CD4-positive, alpha-beta memory T cell (primary cell): ENCODE measurements around the gene DCBLD1. TPM values are rescaled to one million over a fixed set of nuclear protein-coding genes. Genes with fewer than 3 reads are reported as not detected.
"Not testable (repeated sequence)": the region's sequence is repeated elsewhere in the genome, so short reads cannot be mapped to it uniquely, and the experiment has no call there.

Source experiments
- CTCF ChIA-PET: fragments of 350-600 bp; sonication (Branson Sonifier 250); formaldehyde crosslinking; loops from one replicate; lab custom pipeline; 2021; ENCODE audit warnings: inconsistent platforms; ENCODE audit not compliant: partially characterized antibody; lab: Charles Lee
- POLR2A ChIA-PET: fragments of 350-600 bp; sonication (Branson Sonifier 250); formaldehyde crosslinking; loops from one replicate; lab custom pipeline; 2021; ENCODE audit not compliant: partially characterized antibody; lab: Charles Lee
- DNase-seq, 5 donors: peaks; one replicate each; pipeline versions ENCODE4 v3.0.0 to v3.0.0-alpha.2; 2020 to 2022; ENCODE audit warnings: mixed read lengths in 1 of 5
- H3K27ac ChIP-seq: one replicate; pipeline ENCODE4 v1.7.0; 2013; ENCODE audit warnings: low read depth, low read length
- H3K27me3 ChIP-seq: 2 replicates; pipeline ENCODE4 v1.7.0; 2013; ENCODE audit warnings: mild to moderate bottlenecking, low read length, moderate library complexity; ENCODE audit not compliant: insufficient read depth
- H3K36me3 ChIP-seq: 2 replicates; pipeline ENCODE4 v1.7.0; 2013; ENCODE audit warnings: mild to moderate bottlenecking, low read length, moderate library complexity; ENCODE audit not compliant: insufficient read depth
- H3K4me1 ChIP-seq: 2 replicates; pipeline ENCODE4 v1.7.0; 2013; ENCODE audit warnings: mild to moderate bottlenecking, low read length, moderate library complexity; ENCODE audit not compliant: insufficient read depth
- H3K4me3 ChIP-seq, 2 donors: one replicate each; pipeline ENCODE4 v1.7.0; 2013; ENCODE audit warnings: low read length in 2 of 2, mild to moderate bottlenecking in 1 of 2
- H3K9me3 ChIP-seq, 2 donors: one replicate each; pipeline ENCODE4 v1.7.0; 2013; ENCODE audit warnings: low read length in 2 of 2, control low read depth in 1 of 2; ENCODE audit not compliant: control insufficient read depth in 1 of 2
- H3K27ac Mint-ChIP-seq, 7 donors: one replicate each; pipeline ENCODE4 v1.8.0; 2020 to 2021; ENCODE audit warnings: mixed read lengths in 7 of 7, mild to moderate bottlenecking in 6 of 7, inconsistent platforms in 3 of 7, moderate library complexity in 3 of 7
- H3K27me3 Mint-ChIP-seq, 2 donors: one replicate each; pipeline ENCODE4 v1.8.0; 2020 to 2021; ENCODE audit warnings: mixed read lengths in 2 of 2
- H3K36me3 Mint-ChIP-seq, 2 donors: one replicate each; pipeline ENCODE4 v1.8.0; 2020 to 2021; ENCODE audit warnings: mixed read lengths in 2 of 2, inconsistent platforms in 1 of 2, mild to moderate bottlenecking in 1 of 2
- H3K4me1 Mint-ChIP-seq, 4 donors: one replicate each; pipeline ENCODE4 v1.8.0; 2020 to 2021; ENCODE audit warnings: mixed read lengths in 4 of 4, mild to moderate bottlenecking in 1 of 4
- H3K4me3 Mint-ChIP-seq, 8 donors: one replicate each; pipeline ENCODE4 v1.8.0; 2020 to 2021; ENCODE audit warnings: mixed read lengths in 8 of 8, mild to moderate bottlenecking in 7 of 8, moderate library complexity in 6 of 8, inconsistent platforms in 3 of 8
- H3K9me3 Mint-ChIP-seq, 8 donors: one replicate each; pipeline ENCODE4 v1.8.0; 2020 to 2021; ENCODE audit warnings: mixed read lengths in 8 of 8, mild to moderate bottlenecking in 5 of 8, inconsistent platforms in 3 of 8, moderate library complexity in 1 of 8
- intact Hi-C: fragments of 100-400 bp; cut with micrococcal nuclease; formaldehyde crosslinking; loops from one replicate; pipeline ENCODE4 v1.15.1; 2023
- polyA plus RNA-seq, 2 donors: library from polyadenylated mRNA; unstranded; fragments of 300-500 nt; fragmentation: Illumina TruSeq; gene quantifications; one replicate each; pipeline ENCODE4 v1.2.3, GENCODE V29; 2021
- total RNA-seq, 2 experiments: library from RNA; stranded (reverse); gene quantifications; one replicate each; pipeline ENCODE4 v1.2.3, GENCODE V29; 2021

The DCBLD1 gene
- total and polyA plus RNA-seq, 4 experiments from 2014 or later = 1.4 to 9.7 (median 5.6) TPM

DNA sequence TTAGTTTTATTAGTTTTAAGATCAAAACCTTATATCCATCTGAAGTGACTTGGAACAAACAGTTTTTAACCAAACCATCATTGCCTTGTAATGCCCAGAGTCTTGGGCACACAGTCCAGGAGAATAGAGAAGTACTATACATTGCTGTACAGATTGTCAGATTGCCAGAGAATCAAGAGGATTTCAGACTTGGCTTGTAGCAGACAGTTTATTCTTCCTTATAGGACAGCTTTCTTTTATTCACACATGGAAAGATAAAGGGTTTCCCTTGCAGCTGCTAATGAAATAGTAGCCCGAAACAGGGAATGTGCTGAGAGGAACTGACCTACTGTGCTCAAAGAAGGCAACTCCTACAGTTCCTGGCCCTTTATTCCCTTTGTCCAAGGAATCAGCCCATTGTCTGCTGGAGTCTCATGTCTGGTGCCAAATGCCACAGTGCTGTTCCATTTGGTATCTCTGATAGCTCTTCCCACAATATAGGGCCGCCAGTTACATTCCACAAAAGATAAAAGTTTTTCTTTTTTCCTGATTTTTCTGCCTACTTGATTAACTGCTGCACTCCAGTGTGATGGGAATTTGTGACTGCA is 30.6 kb downstream of the DCBLD1 start:
- DNase-seq = no peak
- H3K27ac ChIP-seq = no peak overlapping the region
- H3K9me3 ChIP-seq = no peaks in the 10 kb centered on the region
- ChIA-PET CTCF (no interaction called here), POLR2A (no interaction called here)
- intact Hi-C loops = no loop called here
- H3K4me3 ChIP-seq = no peak overlapping the region
- no peak overlapping the region for H3K27ac Mint-ChIP-seq
- H3K4me1 ChIP-seq = no peaks in the 10 kb centered on the region
- no peaks in the 10 kb centered on the region for H3K9me3 Mint-ChIP-seq
- H3K27me3 Mint-ChIP-seq = peaks cover 0 to 2% of the 10 kb centered on the region in 2 donors
- H3K36me3 Mint-ChIP-seq = no peaks in the 10 kb centered on the region
- H3K4me3 Mint-ChIP-seq = no peak overlapping the region
- H3K36me3 ChIP-seq = no peaks in the 10 kb centered on the region
- H3K27me3 ChIP-seq = no peaks in the 10 kb centered on the region
- H3K4me1 Mint-ChIP-seq = peaks cover 0 to 1% (median 0%) of the 10 kb centered on the region in 4 donors

DNA sequence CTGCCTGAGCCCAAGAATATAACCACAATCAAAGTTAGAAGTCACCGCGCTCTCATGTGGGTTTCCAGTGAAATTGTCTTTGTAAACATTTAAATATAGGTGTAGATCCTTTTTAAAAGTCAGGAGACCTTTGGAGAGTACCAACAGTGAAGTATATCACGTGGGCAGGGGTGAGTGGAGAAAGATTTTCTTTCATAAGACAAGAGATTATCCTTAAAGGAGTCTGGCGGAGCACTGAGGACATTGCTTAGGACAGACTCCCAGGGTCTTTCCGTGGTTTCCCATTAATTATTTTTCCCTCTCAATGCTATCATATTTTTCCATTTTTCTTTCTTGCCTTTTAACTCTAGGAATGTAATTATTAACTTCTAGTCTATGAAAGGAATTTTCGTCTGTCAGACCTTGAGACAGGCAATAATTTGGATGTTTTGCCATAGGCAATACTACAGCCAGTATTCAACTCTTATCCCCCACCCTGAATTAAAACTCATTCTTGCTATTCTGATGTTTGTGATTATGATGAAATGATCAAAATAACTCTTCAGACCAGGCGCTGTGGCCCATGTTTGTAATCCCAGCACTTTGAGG is 31.4 kb downstream of the DCBLD1 start:
- no peak overlapping the region for H3K4me3 Mint-ChIP-seq
- Histone ChIP-seq H3K27me3 (no peaks in the 10 kb centered on the region), H3K27ac (no peak overlapping the region), H3K4me3 (no peak overlapping the region), H3K9me3 (no peaks in the 10 kb centered on the region), H3K4me1 (no peaks in the 10 kb centered on the region), H3K36me3 (no peaks in the 10 kb centered on the region)
- H3K4me1 Mint-ChIP-seq = peaks cover 0 to 1% (median 0%) of the 10 kb centered on the region in 4 donors
- intact Hi-C loops = no loop called here
- DNase-seq = no peak
- H3K36me3 Mint-ChIP-seq = no peaks in the 10 kb centered on the region
- peaks cover 0 to 2% of the 10 kb centered on the region in 2 donors for H3K27me3 Mint-ChIP-seq
- CTCF ChIA-PET = no interaction called here
- POLR2A ChIA-PET = no interaction called here
- no peaks in the 10 kb centered on the region for H3K9me3 Mint-ChIP-seq
- H3K27ac Mint-ChIP-seq = no peak overlapping the region

DNA sequence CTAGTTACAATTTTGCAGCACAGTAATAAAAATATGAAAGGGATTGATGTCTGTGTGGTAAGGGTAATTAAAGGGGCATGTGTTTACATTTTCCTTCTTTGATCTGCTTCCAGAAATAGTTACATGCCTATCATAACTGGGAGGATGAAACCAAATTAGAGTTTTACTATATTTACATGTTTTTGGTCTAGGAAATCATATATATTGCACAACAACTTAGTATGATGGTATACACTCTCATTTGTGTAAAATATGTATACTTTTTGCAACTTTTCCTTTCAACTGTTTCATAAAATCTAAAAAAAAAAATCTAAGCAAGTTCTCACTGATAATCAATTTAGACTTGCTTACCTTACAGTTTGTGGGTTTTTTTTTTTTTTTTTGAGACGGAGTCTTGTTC is 32.2 kb downstream of the DCBLD1 start:
- intact Hi-C loops = no loop called here
- Histone ChIP-seq H3K9me3 (no peaks in the 10 kb centered on the region), H3K36me3 (no peaks in the 10 kb centered on the region), H3K4me1 (no peaks in the 10 kb centered on the region), H3K27ac (no peak overlapping the region), H3K27me3 (no peaks in the 10 kb centered on the region), H3K4me3 (no peak overlapping the region)
- CTCF ChIA-PET = no interaction called here
- H3K36me3 Mint-ChIP-seq = no peaks in the 10 kb centered on the region
- peaks cover 0 to 1% (median 0%) of the 10 kb centered on the region in 4 donors for H3K4me1 Mint-ChIP-seq
- POLR2A ChIA-PET = no interaction called here
- no peak for DNase-seq
- peaks cover 0 to 2% of the 10 kb centered on the region in 2 donors for H3K27me3 Mint-ChIP-seq
- no peak overlapping the region for H3K4me3 Mint-ChIP-seq
- H3K9me3 Mint-ChIP-seq = no peaks in the 10 kb centered on the region
- no peak overlapping the region for H3K27ac Mint-ChIP-seq

DNA sequence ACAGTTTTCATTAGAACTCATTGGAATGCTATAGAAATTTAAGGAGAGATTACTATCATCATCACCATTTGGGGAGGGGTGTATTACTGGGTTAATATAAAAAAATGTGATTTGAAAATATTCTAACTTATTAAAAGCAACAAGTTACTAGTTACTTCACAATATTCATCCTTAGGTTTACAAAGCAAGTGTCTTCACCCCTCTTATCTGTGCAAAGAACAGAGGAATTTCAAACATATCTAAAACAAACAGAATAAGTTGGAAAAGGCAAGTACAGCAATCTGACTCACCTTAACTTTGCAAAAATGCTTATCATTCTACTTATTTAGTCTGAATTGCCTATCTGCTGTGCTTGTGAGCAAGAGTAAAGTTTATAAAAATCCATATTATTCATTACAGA is 32.9 kb downstream of the DCBLD1 start:
- no peaks in the 10 kb centered on the region for H3K36me3 ChIP-seq
- ChIA-PET POLR2A (no interaction called here), CTCF (no interaction called here)
- H3K9me3 ChIP-seq = no peaks in the 10 kb centered on the region
- no peaks in the 10 kb centered on the region for H3K36me3 Mint-ChIP-seq
- H3K27ac ChIP-seq = no peak overlapping the region
- no peak overlapping the region for H3K27ac Mint-ChIP-seq
- H3K27me3 Mint-ChIP-seq = no peaks in the 10 kb centered on the region
- no peaks in the 10 kb centered on the region for H3K4me1 ChIP-seq
- no peak overlapping the region for H3K4me3 Mint-ChIP-seq
- H3K4me1 Mint-ChIP-seq = peaks cover 0 to 1% (median 0%) of the 10 kb centered on the region in 4 donors
- intact Hi-C loops = no loop called here
- H3K9me3 Mint-ChIP-seq = no peaks in the 10 kb centered on the region
- H3K27me3 ChIP-seq = no peaks in the 10 kb centered on the region
- no peak overlapping the region for H3K4me3 ChIP-seq
- DNase-seq = no peak

DNA sequence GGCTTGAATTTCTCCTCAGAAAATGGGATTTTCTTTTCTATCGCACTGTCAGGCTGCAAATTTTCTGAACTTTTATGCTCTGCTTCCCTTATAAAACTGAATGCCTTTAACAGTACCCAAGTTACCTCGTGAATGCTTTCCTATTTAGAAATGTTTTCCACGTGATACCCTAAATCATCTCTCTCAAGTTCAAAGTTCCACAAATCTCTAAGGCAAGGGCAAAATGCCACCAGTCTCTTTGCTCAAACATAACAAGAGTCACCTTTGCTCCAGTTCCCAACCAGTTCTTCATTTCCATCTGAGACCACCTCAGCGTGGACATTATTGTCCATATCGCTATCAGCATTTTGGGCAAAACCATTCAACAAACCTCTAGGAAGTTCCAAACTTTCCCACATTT is 35.5 kb downstream of the DCBLD1 start:
- H3K4me3 ChIP-seq, H3K36me3 ChIP-seq, H3K9me3 Mint-ChIP-seq, DNase-seq, CTCF ChIA-PET, H3K27ac ChIP-seq, POLR2A ChIA-PET, H3K9me3 ChIP-seq, H3K27me3 ChIP-seq, H3K4me1 ChIP-seq, H3K36me3 Mint-ChIP-seq, H3K27ac Mint-ChIP-seq, H3K4me3 Mint-ChIP-seq, intact Hi-C loops, H3K4me1 Mint-ChIP-seq, H3K27me3 Mint-ChIP-seq: not testable (repeated sequence)

DNA sequence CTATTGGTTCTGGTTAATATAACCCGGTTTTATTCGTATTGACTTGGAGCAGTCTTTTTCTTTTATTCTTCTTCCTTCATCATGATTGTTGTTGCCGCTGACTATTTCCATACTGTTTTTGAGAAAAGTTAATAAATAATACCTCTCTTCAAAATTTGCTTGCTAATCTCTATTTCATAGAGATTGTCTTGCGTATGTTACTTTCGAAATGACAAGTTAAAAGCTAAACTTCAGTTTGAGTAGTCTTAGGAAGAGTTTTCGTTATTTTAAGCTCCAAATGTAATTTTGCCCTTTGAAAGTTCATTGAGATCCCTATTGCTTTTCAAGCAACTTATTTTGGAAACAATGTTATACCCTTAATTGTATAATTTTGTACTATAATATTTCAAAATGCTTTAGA is 36.4 kb downstream of the DCBLD1 start:
- Mint-ChIP-seq H3K27ac (no peak overlapping the region), H3K27me3 (no peaks in the 10 kb centered on the region), H3K4me1 (peaks cover 0 to 1% (median 0%) of the 10 kb centered on the region in 4 donors), H3K9me3 (no peaks in the 10 kb centered on the region), H3K36me3 (no peaks in the 10 kb centered on the region), H3K4me3 (no peak overlapping the region)
- DNase-seq = no peak
- no peak overlapping the region for H3K4me3 ChIP-seq
- H3K27me3 ChIP-seq = no peaks in the 10 kb centered on the region
- ChIA-PET CTCF (interaction anchor here (1.2 kb wide), 1 partner anchor 69 kb away, joined by 3 read pairs; no protein-coding TSS in a partner anchor), POLR2A (no interaction called here)
- no peaks in the 10 kb centered on the region for H3K4me1 ChIP-seq
- no peak overlapping the region for H3K27ac ChIP-seq
- intact Hi-C loops = no loop called here
- no peaks in the 10 kb centered on the region for H3K9me3 ChIP-seq
- no peaks in the 10 kb centered on the region for H3K36me3 ChIP-seq

DNA sequence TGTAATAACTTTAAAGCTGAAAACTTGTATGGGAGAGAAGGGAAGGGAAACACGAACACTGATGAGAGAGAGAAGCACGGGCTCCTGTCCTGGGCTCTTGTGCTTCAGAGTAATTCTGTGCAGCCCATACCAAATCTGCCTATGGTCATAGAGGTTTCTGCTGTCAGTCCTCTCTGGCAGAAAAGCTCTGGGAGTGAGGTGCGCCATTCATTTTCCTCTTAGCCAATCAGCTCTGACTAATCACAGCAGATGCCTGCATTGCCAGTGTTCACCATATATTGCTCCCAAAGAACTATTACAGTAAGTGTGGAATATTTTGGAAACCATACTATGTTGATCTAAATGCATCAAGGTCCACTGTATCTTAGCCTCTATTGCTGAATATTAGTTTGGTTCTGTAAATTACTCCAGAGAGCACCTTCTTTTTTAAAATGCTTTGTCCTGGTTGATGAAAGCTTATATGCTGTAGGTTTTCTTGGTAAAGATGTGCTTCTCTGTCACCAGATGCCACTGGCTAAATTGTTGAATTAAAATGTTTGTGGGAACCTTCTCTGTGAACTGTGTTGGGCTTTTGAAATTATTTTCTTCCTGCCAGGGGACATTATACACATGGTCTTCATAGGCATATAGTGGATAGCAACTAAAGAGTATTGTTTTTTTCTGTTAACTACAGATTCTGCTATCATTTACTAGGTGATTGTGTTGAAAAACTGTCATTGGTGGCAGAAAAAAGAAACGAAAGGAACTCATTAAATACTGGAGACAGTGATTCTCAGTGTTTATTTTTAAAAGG is 38.3 kb downstream of the DCBLD1 start:
- no peaks in the 10 kb centered on the region for H3K27me3 Mint-ChIP-seq
- no peaks in the 10 kb centered on the region for H3K36me3 Mint-ChIP-seq
- Histone ChIP-seq H3K9me3 (no peaks in the 10 kb centered on the region), H3K4me1 (no peaks in the 10 kb centered on the region), H3K27ac (no peak overlapping the region), H3K4me3 (no peak overlapping the region), H3K36me3 (no peaks in the 10 kb centered on the region), H3K27me3 (no peaks in the 10 kb centered on the region)
- POLR2A ChIA-PET = no interaction called here
- H3K9me3 Mint-ChIP-seq = no peaks in the 10 kb centered on the region
- intact Hi-C loops = no loop called here
- peaks cover 0 to 1% (median 0%) of the 10 kb centered on the region in 4 donors for H3K4me1 Mint-ChIP-seq
- H3K27ac Mint-ChIP-seq = no peak overlapping the region
- no peak for DNase-seq
- CTCF ChIA-PET = interaction anchor here (1.3 kb wide), 1 partner anchor 71 kb away, joined by 6 read pairs; no protein-coding TSS in a partner anchor
- H3K4me3 Mint-ChIP-seq = no peak overlapping the region
